ENCODE measurements around the gene MAGEA8. TPM values are rescaled to one million over a fixed set of nuclear protein-coding genes. Genes with fewer than 3 reads are reported as not detected.
"Not testable (repeated sequence)": the region's sequence is repeated elsewhere in the genome, so short reads cannot be mapped to it uniquely, and the experiment has no call there.

MAGEA8 gene
- total RNA-seq, 2 donors from 2014 or later, result not detected

DNA sequence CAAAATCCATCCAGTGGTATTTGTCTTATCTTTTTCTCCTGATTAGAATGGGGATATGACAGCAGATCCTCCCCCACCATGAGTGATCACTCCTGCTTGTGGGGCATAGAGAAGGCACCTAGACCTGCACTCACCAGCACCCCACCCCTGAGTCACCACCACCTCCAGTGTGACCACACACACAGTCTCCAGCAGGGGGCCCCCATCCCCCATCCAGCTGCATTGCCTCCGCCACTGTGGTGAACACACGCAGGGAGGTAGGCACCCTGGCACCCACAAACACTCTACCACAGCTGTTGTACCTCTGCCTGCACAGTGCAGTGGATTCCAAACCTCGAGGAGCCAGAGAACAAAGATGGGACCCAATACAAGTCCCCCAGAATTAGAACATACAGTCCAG, 9.0 kb upstream of the MAGEA8 start:
- DNase-seq (ENCODE audit: low spot score in 2 of 2) (peak in 1 of 2 donors; percentile 64), ATAC-seq (peak; percentile 88 to 98)
- Mint-ChIP-seq H3K9me3 (no peaks in the 10 kb centered on the region), H3K36me3 (no peaks in the 10 kb centered on the region), H3K27ac (no peak overlapping the region)

DNA sequence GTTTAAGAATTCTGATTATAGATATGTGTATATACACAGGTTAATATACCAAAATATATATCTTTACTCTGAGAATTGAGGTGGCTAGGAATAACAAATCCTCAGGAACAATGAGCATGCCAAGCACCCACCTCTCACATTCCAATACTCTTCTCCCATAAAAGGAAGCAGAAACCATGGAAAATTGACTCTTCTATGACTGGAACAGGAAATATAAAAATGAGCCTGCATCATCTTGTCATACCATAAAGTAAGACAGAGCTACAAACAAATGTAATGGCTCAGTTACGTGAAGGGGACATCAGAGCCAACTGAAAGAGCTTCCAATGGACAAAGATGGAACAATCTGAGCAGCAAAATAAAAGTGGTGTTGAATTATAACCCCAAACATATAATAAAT, 3.8 kb upstream of the MAGEA8 start:
- ATAC-seq (no peak), DNase-seq (ENCODE audit: low spot score in 2 of 2) (no peak)
- H3K27ac Mint-ChIP-seq, result no peak overlapping the region
- no peaks in the 10 kb centered on the region for H3K36me3 Mint-ChIP-seq
- H3K9me3 Mint-ChIP-seq, result no peaks in the 10 kb centered on the region

- no peak overlapping the region for H3K27ac Mint-ChIP-seq
- H3K36me3 Mint-ChIP-seq, result no peaks in the 10 kb centered on the region
- H3K9me3 Mint-ChIP-seq, result no peaks in the 10 kb centered on the region
- no peak for ATAC-seq
- no peak for DNase-seq (ENCODE audit: low spot score in 2 of 2)
These were observed 3.3 kb upstream of the MAGEA8 start for GRCh38 chrX:149877636-149878035.

DNA sequence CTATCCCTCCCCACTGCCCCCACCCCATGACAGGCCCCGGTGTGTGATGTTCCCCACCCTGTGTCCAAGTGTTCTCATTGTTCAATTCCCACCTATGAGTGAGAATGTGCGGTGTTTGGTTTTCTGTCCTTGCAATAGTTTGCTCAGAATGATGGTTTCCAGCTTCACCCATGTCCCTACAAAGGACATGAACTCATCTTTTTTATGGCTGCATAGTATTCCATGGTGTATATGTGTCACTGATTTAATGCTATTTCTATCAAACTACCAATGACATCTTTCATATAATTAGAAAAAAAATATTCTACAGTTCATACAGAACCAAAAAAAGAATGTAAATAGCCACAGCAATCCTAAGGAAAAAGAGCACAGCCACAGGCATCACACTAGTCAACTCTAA, 9.8 kb downstream of the MAGEA8 start:
- ATAC-seq; H3K9me3 Mint-ChIP-seq; H3K27ac Mint-ChIP-seq; DNase-seq (ENCODE audit: low spot score in 2 of 2); H3K36me3 Mint-ChIP-seq: not testable (repeated sequence)

- Mint-ChIP-seq H3K9me3 (peaks cover 0 to 6% of the 10 kb centered on the region in 2 donors), H3K27ac (no peak overlapping the region), H3K36me3 (no peaks in the 10 kb centered on the region)
- ATAC-seq, result peak; percentile 79 to 99
- DNase-seq (ENCODE audit: low spot score in 2 of 2), result peak in 1 of 2 donors; percentile 25
These were observed 17.6 kb downstream of the MAGEA8 start for GRCh38 chrX:149898554-149898953.

GRCh38 chrX:149903889-149904748, 23.1 kb downstream of the MAGEA8 start:
- H3K36me3 Mint-ChIP-seq, result no peaks in the 10 kb centered on the region
- peak overlapping the region in 1 of 2 donors; percentile 79 for H3K27ac Mint-ChIP-seq

DNA sequence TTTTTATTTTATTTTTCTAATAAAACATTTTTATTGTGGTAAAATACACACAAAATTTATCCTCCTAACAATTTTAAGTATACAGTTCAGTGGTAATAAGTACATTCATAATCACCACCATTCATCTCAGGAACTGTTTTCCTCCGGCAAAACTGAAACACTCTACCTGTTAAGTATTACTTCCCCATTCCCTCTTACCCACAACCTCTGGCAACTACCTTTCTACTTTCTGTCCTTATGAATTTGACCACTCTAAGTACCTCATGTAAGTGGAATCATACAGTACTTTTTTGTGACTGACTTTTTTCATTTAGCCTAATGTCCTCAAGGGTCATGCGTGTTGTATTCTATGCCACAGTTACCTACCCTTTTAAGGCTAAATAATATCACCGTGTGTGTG, 27.3 kb downstream of the MAGEA8 start:
- DNase-seq (ENCODE audit: low spot score in 2 of 2), result no peak
- ATAC-seq, result no peak
- Mint-ChIP-seq H3K27ac (no peak overlapping the region), H3K9me3 (peaks cover 0 to 4% of the 10 kb centered on the region in 2 donors), H3K36me3 (peaks cover 0 to under 1% of the 10 kb centered on the region in 2 donors)

More at GRCh38 chrX:149903889-149904748, 23.1 kb downstream of the MAGEA8 start:
- peaks cover 0 to 4% of the 10 kb centered on the region in 2 donors for H3K9me3 Mint-ChIP-seq
- peak; percentile 77 to 94 for ATAC-seq
- no peak for DNase-seq (ENCODE audit: low spot score in 2 of 2)

GRCh38 chrX:149908727-149909126, 27.7 kb downstream of the MAGEA8 start:
- DNase-seq (ENCODE audit: low spot score in 2 of 2) (no peak), ATAC-seq (no peak)
- peaks cover 0 to 4% of the 10 kb centered on the region in 2 donors for H3K9me3 Mint-ChIP-seq
- peaks cover 0 to 4% of the 10 kb centered on the region in 2 donors for H3K36me3 Mint-ChIP-seq
- no peak overlapping the region for H3K27ac Mint-ChIP-seq

DNA sequence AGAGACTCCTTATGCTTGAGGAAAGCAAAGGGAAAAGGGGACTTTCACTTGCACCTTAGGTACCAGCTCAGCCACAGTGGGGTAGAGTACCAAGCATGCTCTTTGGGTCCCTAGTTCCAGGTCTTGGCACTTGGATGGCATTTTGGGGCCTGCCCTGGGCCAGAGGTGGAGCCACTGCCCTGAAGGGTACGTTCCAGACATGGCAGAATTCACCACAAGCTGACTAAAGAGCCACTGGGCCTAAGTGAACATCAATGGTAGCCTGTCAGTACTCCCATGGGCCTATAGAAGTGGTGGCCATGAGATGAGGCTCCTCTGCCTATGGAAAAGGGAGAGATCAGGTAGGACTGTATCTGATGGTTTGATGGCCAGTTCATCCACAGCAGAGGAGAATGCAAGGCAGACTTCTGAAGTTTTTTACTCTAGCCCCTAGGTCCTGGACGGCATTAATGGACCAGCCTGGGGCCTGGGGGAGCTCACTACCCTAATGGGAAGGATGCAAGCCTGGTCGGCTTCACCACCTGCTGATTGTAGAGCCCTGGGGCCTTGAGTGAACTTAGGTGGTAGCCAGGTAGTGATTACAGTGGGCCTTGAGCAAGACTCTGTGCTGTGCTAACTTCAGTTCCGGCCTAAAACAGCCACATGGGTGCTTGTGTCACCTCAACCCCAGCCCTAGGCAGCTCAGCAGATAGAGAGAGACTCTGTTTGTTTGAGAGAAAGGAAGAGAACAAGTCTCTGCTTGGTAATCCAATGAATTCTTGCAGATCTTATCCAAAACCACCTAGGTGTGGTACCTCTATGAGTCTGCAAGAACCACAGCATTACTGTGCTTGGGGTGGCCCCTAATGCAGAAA, 28.6 kb downstream of the MAGEA8 start:
- Mint-ChIP-seq H3K9me3 (peaks cover 0 to 4% of the 10 kb centered on the region in 2 donors), H3K27ac (peak overlapping the region in 1 of 2 donors; percentile 91), H3K36me3 (peaks cover 0 to 10% of the 10 kb centered on the region in 2 donors)
- ATAC-seq (peak; percentile 86 to 93), DNase-seq (ENCODE audit: low spot score in 2 of 2) (peak in 1 of 2 donors; percentile 8)

DNA sequence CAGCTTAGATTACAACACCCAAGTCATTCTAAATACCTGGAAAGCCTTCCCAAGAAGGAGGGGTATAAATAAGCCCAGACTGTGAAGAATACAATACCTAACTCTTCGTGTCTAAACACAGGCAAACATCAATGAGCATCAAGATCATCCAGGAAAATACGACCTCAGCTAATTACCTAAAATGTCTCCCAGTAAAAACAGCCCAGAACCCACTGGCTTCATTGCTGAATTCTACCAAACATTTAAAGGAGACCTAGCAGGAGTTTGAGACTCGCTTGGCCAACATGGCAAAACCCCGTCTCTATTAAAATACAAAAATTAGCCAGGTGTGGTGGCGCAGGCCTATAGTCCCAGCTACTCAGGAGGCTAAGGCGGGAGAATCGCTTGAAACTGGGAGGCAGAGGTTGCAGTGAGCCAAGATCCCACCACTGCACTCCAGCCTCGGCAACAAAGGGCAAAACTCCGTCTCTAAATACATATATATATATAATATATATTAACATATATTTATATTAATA, 29.3 kb downstream of the MAGEA8 start:
- Mint-ChIP-seq H3K36me3 (peaks cover 0 to 10% of the 10 kb centered on the region in 2 donors), H3K27ac (peak overlapping the region in 1 of 2 donors; percentile 91), H3K9me3 (peaks cover 0 to 4% of the 10 kb centered on the region in 2 donors)
- DNase-seq (ENCODE audit: low spot score in 2 of 2) (no peak), ATAC-seq (no peak)

DNA sequence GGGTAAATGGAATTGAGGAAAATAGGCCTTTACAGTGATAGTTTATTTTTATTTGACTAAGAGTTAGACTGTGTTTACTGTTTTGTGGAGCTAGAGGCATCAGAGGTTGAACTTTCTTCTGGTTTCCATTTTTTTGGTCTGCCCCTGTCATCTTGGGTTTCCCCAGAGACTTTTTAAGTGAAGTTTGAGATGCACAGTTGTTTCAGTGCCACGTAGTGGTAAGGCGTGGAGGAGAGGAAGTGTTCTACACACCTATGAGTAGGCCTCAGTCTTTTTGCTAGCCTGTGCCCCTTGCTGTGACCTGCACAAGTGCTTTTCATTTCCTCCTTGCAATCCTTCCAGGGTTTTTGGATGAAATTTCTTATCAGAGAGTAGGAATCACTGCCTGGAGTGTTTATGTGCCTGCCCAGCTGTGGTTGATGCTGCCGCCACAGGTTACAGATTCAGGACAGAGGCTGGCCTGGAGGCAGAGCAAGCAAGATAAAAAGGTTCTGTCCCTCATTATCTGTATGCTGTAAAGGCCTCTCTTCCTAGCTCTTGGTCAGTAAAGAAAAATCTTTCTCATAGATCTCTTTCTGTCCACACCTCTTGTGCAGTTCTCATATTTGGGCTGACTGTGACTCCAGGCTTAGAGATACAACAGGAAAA, 35.9 kb downstream of the MAGEA8 start:
- ATAC-seq, result peak; percentile 52 to 88

DNA sequence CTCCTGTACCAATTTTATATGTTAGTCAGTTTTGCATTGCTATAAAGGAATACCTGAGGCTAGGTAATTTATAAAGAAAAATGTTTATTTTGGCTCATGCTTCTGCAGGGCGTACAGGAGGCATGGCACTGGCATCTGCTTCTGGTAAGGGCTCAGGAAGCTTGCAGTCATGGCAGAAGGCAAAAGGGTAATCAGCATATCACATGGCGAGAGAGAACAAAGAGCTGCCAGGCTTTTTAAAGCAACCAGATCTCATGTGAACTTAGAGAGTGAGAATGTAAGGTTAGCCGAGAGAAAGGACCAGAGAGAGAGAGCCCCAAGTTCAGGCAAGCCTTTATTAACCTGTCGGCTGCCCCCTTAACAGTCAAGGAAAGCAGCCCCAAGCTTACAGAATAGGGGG, 42.9 kb downstream of the MAGEA8 start:
- not testable (repeated sequence) for H3K9me3 Mint-ChIP-seq; DNase-seq (ENCODE audit: low spot score in 2 of 2); H3K36me3 Mint-ChIP-seq; ATAC-seq; H3K27ac Mint-ChIP-seq

More for the DNA sequence above, 35.9 kb downstream of the MAGEA8 start:
- Mint-ChIP-seq H3K36me3 (peaks cover 0 to 10% of the 10 kb centered on the region in 2 donors), H3K27ac (no peak overlapping the region), H3K9me3 (no peaks in the 10 kb centered on the region)
- no peak for DNase-seq (ENCODE audit: low spot score in 2 of 2)

DNA sequence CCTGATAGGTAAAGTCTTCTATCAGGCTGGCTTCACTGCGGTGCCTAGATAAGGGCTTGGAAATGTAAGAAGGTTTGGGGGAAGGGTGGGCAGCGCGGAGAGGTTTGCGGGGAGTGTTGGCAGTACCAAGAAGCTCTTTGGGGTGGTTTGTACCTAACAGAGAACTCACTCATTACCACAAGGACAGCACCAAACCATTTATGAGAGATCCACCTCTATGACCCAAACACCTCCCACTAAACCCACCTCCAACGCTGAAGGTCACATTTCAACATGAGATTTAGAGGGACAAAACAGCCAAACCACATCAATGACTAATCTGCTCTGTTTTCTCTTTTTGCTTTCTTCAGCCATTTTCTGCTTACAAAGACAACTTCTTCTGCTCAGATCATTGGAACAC, 43.5 kb downstream of the MAGEA8 start:
- H3K36me3 Mint-ChIP-seq; H3K27ac Mint-ChIP-seq; ATAC-seq; H3K9me3 Mint-ChIP-seq; DNase-seq (ENCODE audit: low spot score in 2 of 2): not testable (repeated sequence)

- H3K27ac Mint-ChIP-seq; H3K36me3 Mint-ChIP-seq; DNase-seq (ENCODE audit: low spot score in 2 of 2); H3K9me3 Mint-ChIP-seq: not testable (repeated sequence)
- peak; percentile 63 to 81 for ATAC-seq
These were observed 46.4 kb downstream of the MAGEA8 start for GRCh38 chrX:149927245-149927963.

- H3K27ac Mint-ChIP-seq; H3K36me3 Mint-ChIP-seq; H3K9me3 Mint-ChIP-seq; DNase-seq (ENCODE audit: low spot score in 2 of 2): not testable (repeated sequence)
- peak; percentile 22 to 40 for ATAC-seq
These were observed 46.9 kb downstream of the MAGEA8 start for GRCh38 chrX:149927964-149928258.

GRCh38 chrX:149928635-149929034, 47.7 kb downstream of the MAGEA8 start:
- ATAC-seq, result peak in 1 of 2 donors; percentile 14
- not testable (repeated sequence) for H3K9me3 Mint-ChIP-seq; DNase-seq (ENCODE audit: low spot score in 2 of 2); H3K36me3 Mint-ChIP-seq; H3K27ac Mint-ChIP-seq

Measured in activated naive CD4-positive, alpha-beta T cell treated with anti-CD3 and anti-CD28 coated beads, Interleukin-2, amount 50 U/mL, for 72 hours (primary cell).